T-helper 22 cell (primary cell): ENCODE results near the gene IP6K3.

Source experiments
- DNase-seq: peaks from one replicate; pipeline ENCODE4 v3.0.0-alpha.2; 2020; ENCODE audit warnings: low read depth

IP6K3 gene

GRCh38 chr6:33777398-33778388 lies 31.0 kb upstream of the IP6K3 start:
- DNase-seq, result no peak

- no peak for DNase-seq
Observed at GRCh38 chr6:33776764-33777163, 30.1 kb upstream of the IP6K3 start.

GRCh38 chr6:33776186-33776585 lies 29.5 kb upstream of the IP6K3 start:
- DNase-seq, result no peak

GRCh38 chr6:33774774-33775173 lies 28.1 kb upstream of the IP6K3 start:
- no peak for DNase-seq

GRCh38 chr6:33772902-33773472 lies 26.3 kb upstream of the IP6K3 start:
- DNase-seq, result no peak

- DNase-seq, result no peak
Observed at GRCh38 chr6:33772082-33772830, 25.6 kb upstream of the IP6K3 start.

GRCh38 chr6:33771146-33772081 lies 24.7 kb upstream of the IP6K3 start:
- DNase-seq, result peak; percentile 14

GRCh38 chr6:33770833-33771145 lies 24.1 kb upstream of the IP6K3 start:
- no peak for DNase-seq

GRCh38 chr6:33770124-33770832 lies 23.6 kb upstream of the IP6K3 start:
- no peak for DNase-seq

- no peak for DNase-seq
Observed at GRCh38 chr6:33769248-33769821, 22.6 kb upstream of the IP6K3 start.

- DNase-seq, result peak; percentile 22
Observed at GRCh38 chr6:33768644-33769120, 22.0 kb upstream of the IP6K3 start.

GRCh38 chr6:33766921-33767907 lies 20.5 kb upstream of the IP6K3 start:
- no peak for DNase-seq

GRCh38 chr6:33765368-33765767 lies 18.7 kb upstream of the IP6K3 start:
- no peak for DNase-seq

- DNase-seq, result no peak
Observed at GRCh38 chr6:33764036-33764435, 17.3 kb upstream of the IP6K3 start.

GRCh38 chr6:33763483-33763882 lies 16.8 kb upstream of the IP6K3 start:
- no peak for DNase-seq

GRCh38 chr6:33762713-33763112 lies 16.0 kb upstream of the IP6K3 start:
- DNase-seq, result no peak

GRCh38 chr6:33761922-33762629 lies 15.4 kb upstream of the IP6K3 start:
- DNase-seq, result no peak

- no peak for DNase-seq
Observed at GRCh38 chr6:33761581-33761921, 14.8 kb upstream of the IP6K3 start.
